ENCODE data around the gene CCDC92.

Gene CCDC92

GRCh38 chr12:123937707-123938591 lies 34.7 kb downstream of the CCDC92 start:
- DNase-seq (ENCODE audit: low read depth in 4 of 4, low spot score in 1 of 4), result peak in 2 of 4 experiments; percentile 8 to 33

DNA sequence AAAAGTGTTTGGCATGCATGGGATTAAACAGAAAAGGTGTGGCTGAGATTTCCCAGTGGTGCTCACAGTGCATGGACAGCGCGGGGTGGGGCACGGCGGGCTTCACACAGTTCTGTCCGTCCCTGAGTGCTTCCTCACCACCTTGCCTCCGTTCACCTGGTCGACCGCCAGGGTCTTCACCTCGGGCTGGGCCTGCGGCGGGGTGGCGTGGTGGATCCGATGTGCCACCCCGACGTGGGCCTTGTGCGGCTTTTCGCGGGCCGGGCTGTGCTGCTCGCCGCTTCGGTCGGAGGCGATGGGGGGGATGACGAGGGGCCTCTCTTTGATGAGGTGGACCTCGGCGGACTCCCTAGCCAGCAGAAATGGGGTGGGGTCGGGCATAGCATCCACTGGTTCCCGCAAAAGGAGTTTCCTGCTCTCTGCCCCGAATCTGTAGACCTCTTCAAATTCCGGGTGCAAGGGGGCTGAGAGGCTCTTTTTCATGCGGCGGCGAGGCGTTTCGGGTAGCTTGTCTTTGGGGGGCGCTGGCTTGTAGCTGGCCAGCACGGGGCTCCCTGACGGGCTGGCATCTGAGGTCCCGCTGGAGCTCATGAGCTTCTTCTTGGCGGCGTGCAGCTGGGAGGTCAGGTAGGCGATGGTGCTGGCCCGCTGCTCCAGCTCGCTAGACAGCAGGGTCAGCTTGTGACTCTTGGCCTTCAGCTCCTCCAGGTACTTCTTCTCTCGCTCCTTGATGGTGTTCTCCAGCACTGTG lies 35.5 kb downstream of the CCDC92 start:
- no peak for DNase-seq (ENCODE audit: low read depth in 4 of 4, low spot score in 1 of 4)

DNA sequence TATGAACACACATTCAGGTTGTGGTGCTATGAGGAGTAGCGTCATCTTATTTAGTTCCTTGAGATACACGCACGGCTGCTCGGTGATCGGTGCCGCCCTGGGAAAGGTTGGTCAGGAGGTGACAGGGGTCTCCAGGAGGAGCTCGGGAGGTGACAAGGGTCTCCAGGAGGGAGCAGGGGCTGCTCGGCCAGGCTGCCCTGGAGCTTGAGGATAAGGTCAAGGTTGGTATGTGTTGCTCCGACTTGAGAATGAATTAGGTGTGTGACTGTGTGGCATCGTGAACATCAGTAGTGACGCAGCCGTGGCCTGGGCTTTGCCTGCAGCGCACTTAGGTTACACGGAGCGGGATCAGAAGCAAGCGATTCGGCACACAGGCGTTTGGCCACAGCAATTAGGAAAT lies 36.2 kb downstream of the CCDC92 start:
- DNase-seq (ENCODE audit: low read depth in 4 of 4, low spot score in 1 of 4), result no peak

DNA sequence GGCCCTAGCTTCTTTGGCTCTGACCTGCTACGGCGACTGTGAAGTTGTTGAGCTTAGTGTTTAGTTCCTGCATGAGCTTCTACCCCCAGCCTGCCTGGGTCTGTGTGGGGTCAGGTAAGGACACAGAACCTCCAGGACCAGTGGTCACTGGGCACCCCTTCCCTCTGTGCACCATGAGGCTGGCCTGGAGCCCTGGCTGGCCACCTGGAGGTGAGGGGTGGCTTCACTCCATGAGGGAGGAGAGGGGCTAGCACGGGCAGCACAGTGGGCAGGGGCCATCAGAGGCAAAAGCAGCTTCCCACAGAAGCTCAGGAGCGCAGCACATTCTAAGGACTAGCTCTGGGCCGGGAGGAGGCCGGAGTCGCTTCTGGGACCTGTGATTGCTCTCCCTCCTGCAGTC lies 36.7 kb downstream of the CCDC92 start:
- no peak for DNase-seq (ENCODE audit: low read depth in 4 of 4, low spot score in 1 of 4)

DNA sequence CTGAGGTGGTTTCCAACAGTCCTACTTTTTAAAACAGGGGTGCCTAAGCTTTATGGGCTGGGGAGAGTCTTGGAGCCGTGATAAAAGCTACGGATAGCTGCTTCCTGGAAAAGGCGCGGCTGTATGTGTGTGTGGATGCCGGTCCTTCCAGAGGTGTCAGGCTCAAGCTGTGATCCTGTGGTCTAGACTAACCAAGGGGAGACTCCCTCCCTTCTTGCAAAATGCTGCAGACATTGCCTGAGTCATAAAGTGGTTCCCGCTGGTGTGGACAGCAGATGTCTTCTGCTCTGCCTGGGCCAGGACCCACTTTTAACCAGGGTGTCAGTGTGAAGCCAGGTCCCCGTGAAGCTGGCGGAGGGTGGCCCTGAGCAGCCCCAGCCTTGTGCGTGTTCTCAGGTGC lies 37.8 kb downstream of the CCDC92 start:
- DNase-seq (ENCODE audit: low read depth in 4 of 4, low spot score in 1 of 4), result no peak

DNA sequence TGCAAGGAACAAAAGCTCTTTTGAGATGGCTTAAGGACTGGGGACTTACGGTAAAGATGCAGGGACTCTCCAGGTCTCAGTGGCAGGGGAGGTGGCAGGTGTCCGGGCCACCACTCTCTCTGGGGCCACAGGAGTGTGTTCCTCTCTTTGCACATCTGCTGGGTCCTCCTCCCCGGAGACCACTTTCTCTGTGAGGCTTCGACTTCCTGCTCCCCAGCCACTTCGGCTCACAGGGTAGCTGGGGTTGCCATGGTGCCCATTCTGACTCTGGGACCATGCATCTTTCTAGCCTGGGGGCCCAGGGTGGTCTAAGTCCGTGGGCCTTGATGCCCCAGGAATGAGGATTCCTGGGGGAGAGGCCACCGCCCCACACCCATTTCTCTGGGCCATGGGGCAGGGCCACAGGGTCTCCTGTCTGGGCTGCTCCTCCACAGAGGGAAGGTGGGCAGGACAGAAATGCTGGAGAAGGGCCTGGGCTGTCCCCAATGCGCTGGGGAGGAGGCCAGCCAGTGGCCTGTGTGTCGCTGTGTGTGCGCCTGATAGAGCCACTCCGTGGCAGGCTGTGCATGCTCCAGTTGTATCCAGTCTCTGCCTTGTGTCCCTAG lies 38.5 kb downstream of the CCDC92 start:
- no peak for DNase-seq (ENCODE audit: low read depth in 4 of 4, low spot score in 1 of 4)

DNA sequence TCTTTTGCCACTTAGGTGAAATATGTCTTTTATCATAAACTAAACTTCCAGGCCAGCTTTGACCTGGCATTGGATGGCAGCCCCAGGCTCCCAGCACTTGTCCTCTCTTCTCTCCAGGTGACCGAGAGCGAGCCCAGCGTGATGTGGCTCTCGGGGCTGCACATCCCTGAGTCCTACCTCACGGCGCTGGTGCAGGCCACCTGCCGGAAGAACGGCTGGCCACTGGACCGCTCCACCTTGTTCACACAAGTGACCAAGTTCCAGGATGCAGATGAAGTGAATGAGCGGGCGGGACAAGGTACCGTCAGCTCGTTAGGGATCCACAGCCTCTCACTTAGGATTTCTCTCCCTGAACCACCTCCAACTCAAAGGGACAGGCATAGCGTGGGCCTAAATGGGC lies 39.4 kb downstream of the CCDC92 start:
- DNase-seq (ENCODE audit: low read depth in 4 of 4, low spot score in 1 of 4), result no peak

- DNase-seq (ENCODE audit: low read depth in 4 of 4, low spot score in 1 of 4), result peak in 2 of 4 experiments; percentile 5 to 16
Measured at GRCh38 chr12:123931686-123932321, 40.8 kb downstream of the CCDC92 start.

DNA sequence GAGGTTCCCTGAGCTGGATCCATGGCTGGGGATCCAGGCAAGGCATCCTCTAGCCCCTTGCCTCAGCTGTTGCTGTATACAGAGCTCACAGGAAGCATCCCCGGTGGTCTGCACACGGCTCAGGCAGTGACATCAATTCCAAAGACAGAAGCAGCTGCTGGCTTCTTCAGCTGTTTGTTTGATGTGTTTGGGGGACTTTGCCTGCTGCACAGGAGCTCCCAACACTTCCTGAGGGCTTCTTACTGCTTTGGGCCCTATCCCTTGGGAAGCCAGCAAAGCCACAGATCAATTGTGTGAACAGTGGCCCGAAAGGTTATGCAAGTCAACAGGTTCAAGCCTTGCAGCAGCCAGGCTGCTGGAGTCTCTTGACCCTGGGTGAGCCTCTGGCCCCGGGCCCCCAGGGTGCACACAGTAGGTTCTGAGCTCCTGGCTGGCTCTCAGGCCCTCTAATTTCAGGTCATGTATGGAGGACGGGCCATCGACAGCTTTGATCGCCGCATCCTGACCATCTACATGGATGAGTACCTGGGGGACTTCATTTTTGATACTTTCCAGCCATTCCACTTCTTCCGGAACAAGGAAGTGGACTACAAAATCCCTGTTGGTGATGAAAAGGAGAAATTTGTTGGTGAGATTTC lies 42.6 kb downstream of the CCDC92 start:
- no peak for DNase-seq (ENCODE audit: low read depth in 4 of 4, low spot score in 1 of 4)

DNA sequence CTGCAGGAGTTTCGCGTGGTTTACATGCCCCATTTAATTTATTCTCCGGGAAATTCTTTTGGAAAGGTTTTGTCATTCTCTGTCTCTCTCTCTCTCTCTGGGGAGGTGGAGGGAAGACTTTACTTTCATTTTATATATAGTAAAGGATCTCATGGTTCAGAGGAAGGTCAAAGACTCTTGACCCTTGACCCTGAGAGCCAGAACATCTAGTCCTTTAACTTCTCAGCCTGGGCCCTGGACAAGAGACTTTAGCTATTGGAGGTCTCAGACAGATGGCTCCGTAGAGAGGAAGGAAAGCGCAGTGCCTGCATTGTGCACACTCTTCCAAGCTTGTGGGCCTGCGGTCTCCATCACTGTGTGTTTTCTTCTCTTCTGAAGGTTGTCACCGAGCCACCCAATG lies 43.7 kb downstream of the CCDC92 start:
- DNase-seq (ENCODE audit: low read depth in 4 of 4, low spot score in 1 of 4), result no peak

- no peak for DNase-seq (ENCODE audit: low read depth in 4 of 4, low spot score in 1 of 4)
Measured at GRCh38 chr12:123928274-123928865, 44.3 kb downstream of the CCDC92 start.

GRCh38 chr12:123924539-123924938 lies 48.1 kb downstream of the CCDC92 start:
- no peak for DNase-seq (ENCODE audit: low read depth in 4 of 4, low spot score in 1 of 4)

DNA sequence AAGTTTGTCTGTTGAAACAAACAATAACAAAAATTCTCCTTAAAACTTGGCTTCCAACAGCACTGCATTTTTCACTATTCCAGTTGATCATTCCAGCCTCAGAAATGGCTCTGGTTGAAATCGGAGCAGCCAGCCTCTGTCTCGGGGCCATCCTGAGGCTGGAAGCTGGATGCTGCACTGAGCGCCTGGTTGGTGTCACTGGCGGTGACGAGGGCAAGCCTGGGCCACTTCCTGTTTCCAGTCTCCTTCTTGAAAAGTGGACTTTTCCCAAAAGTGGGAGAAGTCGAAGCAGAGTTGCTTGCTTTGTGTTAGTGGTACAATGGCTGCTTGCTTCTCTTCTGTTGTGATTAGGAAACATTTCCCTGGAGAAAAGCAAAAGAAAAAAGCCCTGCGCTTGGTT lies 48.7 kb downstream of the CCDC92 start:
- DNase-seq (ENCODE audit: low read depth in 4 of 4, low spot score in 1 of 4), result no peak

- no peak for DNase-seq (ENCODE audit: low read depth in 4 of 4, low spot score in 1 of 4)
Measured at GRCh38 chr12:123923038-123923437, 49.6 kb downstream of the CCDC92 start.

- no peak for DNase-seq (ENCODE audit: low read depth in 4 of 4, low spot score in 1 of 4)
Measured at GRCh38 chr12:123919980-123920360, 52.7 kb downstream of the CCDC92 start.

- no peak for DNase-seq (ENCODE audit: low read depth in 4 of 4, low spot score in 1 of 4)
Measured at GRCh38 chr12:123917337-123917850, 55.2 kb downstream of the CCDC92 start.

- peak in 3 of 4 experiments; percentile 22 to 57 (median 41) for DNase-seq (ENCODE audit: low read depth in 4 of 4, low spot score in 1 of 4)
Measured at GRCh38 chr12:123916729-123917128, 55.9 kb downstream of the CCDC92 start.

DNA sequence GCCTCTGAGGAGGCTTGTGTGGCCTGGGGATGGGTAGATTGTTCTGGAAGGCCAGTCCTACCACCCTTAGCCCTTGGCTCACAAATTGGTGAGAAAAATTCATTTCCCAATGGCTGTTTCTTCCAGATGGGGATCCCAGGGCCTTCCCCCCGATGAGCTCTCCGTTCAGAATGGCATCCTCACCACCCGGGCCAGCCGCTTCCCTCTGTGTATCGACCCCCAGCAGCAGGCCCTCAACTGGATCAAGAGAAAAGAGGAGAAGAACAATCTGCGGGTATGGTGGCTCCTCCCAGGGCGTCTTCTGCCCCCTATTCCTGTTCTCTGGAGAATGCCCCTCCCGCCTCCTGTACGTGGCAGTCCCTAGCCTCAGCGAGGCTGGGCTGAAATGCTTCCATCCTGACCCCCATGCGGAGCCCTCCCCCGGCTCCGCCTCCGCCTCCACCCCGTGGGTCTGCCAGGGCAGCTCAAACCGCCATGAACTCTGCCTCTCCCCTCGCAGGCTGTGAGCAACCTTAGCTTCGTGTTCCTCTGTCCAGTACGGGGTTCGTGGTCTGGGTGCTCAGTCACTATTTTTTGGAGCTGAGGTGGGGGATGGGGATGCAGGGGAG lies 57.8 kb downstream of the CCDC92 start:
- DNase-seq (ENCODE audit: low read depth in 4 of 4, low spot score in 1 of 4), result no peak

- DNase-seq (ENCODE audit: low read depth in 4 of 4, low spot score in 1 of 4), result no peak
Measured at GRCh38 chr12:123912415-123913380, 59.9 kb downstream of the CCDC92 start.
